ENCODE results near the gene OR2K2.

DNA sequence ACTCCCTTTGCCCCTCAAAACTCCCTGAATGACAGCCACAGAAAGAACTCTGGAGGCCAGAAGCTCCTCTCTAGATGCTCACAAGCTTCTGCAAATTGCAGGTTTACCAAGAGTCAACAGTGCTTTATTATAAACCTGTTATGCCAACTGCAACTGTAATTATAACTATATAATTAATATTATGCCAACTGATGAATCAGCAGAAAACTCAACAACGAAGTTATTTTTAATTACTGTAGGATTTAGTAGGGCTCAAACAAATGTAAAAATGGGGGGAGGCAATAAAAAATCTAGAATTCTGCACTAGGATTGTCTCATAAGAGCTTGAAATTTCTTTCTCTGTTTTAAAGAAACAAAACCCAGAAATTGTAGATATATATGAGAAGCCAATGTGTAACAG lies 37.0 kb upstream of the OR2K2 start:
- TF ChIP-seq POLR2AphosphoS5 (IDR thresholded peaks at IDR 0.05; ENCODE audit: low read depth, low read length) (no peak), POLR2A (IDR thresholded peaks at IDR 0.05; ENCODE audit: low read depth, low read length) (no peak)
